HepG2 (cell line): ENCODE data around the gene C16orf86. TPM values are rescaled to one million over a fixed set of nuclear protein-coding genes. Genes with fewer than 3 reads are reported as not detected.

Source experiments
- ATAC-seq: fragments of 200-7000 bp; cut with Tn5 transposase; 3 replicates; pipeline ENCODE4 v1.9.1; 2020; ENCODE audit warnings: mild to moderate bottlenecking, moderate library complexity
- BruUV-seq: library from RNA; stranded (reverse); fragments of 400-500 nt; replicated peaks from 2 replicates; lab custom pipeline; 2021; lab: Mats Ljungman, UMichigan
- CTCF ChIA-PET: fragments of 300-600 bp; formaldehyde crosslinking; extraction: SDS; loops from one replicate; lab custom pipeline; 2021; ENCODE audit warnings: low total read pairs, inconsistent platforms, low intra/inter-chr PET ratio; lab: Yijun Ruan, JAX
- POLR2A ChIA-PET: fragments of 350-600 bp; sonication (Branson Sonifier 250); formaldehyde crosslinking; loops from one replicate; lab custom pipeline; 2020; ENCODE audit warnings: antibody characterized with exemption, inconsistent platforms; lab: Yijun Ruan, JAX
- DNase-seq: peaks from one replicate; pipeline ENCODE4 v3.0.0-alpha.2; 2015; ENCODE audit warnings: low spot score
- FAIRE-seq: peaks from 3 replicates; lab custom pipeline; 2011; peaks lifted over from hg19 to GRCh38; lab: Jason Lieb, UNC
- H2AFZ ChIP-seq: one replicate; pipeline ENCODE4 v1.6.1; 2011; ENCODE audit warnings: low read length, inconsistent platforms
- H3K27ac ChIP-seq: fragments of 300-600 bp; 3 replicates; pipeline ENCODE4 v1.8.0; 2011; ENCODE audit warnings: mixed run types, mild to moderate bottlenecking, mixed read lengths, low read length, inconsistent platforms; ENCODE audit not compliant: insufficient read depth; ENCODE audit errors: extremely low read length
- H3K27me3 ChIP-seq, 2 experiments: fragments of 200-600 bp in 1 of 2; 2 replicates in 1 of 2; 3 replicates in 1 of 2; pipeline versions ENCODE4 v1.6.0 to v1.8.0; 2011; ENCODE audit warnings: low read length in 2 of 2, mild to moderate bottlenecking in 2 of 2, moderate library complexity in 2 of 2, inconsistent platforms in 1 of 2; ENCODE audit not compliant: insufficient read depth in 2 of 2, control insufficient read depth in 1 of 2
- H3K36me3 ChIP-seq, 2 experiments: fragments of 200-600 bp in 1 of 2; replicated peaks in 1 of 2; 2 replicates in 1 of 2; 3 replicates in 1 of 2; pipeline versions ENCODE4 v1.5.1 to v1.8.0; 2011; ENCODE audit warnings: low read length in 2 of 2, inconsistent platforms in 1 of 2; ENCODE audit not compliant: insufficient read depth in 2 of 2, control insufficient read depth in 1 of 2
- H3K4me1 ChIP-seq: 2 replicates; pipeline ENCODE4 v1.5.1; 2012; ENCODE audit warnings: low read length, inconsistent platforms; ENCODE audit not compliant: insufficient read depth
- H3K4me2 ChIP-seq: 2 replicates; pipeline ENCODE4 v1.6.0; 2011; ENCODE audit warnings: low read depth, low read length, inconsistent platforms
- H3K4me3 ChIP-seq, 3 experiments: fragments of 200-600 bp in 1 of 3; sonication (generic), shearing (Covaris generic) in 1 of 3; replicated peaks in 1 of 3; 2 replicates each; pipeline ENCODE4 v1.5.1; 2011 to 2016; ENCODE audit warnings: low read length in 3 of 3, inconsistent platforms in 2 of 3, low read depth in 2 of 3, mild to moderate bottlenecking in 2 of 3, control low read depth in 1 of 3, mixed read lengths in 1 of 3; ENCODE audit not compliant: insufficient read depth in 1 of 3
- H3K79me2 ChIP-seq: one replicate; pipeline ENCODE4 v1.6.1; 2011; ENCODE audit warnings: low read length, inconsistent platforms; ENCODE audit not compliant: insufficient read depth
- H3K9ac ChIP-seq: 2 replicates; pipeline ENCODE4 v1.6.0; 2011; ENCODE audit warnings: mild to moderate bottlenecking, low read depth, low read length, inconsistent platforms; ENCODE audit not compliant: insufficient read depth
- H3K9me3 ChIP-seq: 2 replicates; pipeline ENCODE4 v1.5.1; 2012; ENCODE audit warnings: mild to moderate bottlenecking, low read length
- H4K20me1 ChIP-seq: 2 replicates; pipeline ENCODE4 v1.6.0; 2011; ENCODE audit warnings: inconsistent platforms, mild to moderate bottlenecking, low read length, moderate library complexity; ENCODE audit not compliant: insufficient read depth
- CEBPB ChIP-seq: IDR thresholded peaks from 2 replicates; pipeline ENCODE4 v1.6.1; 2011; ENCODE audit warnings: low read depth, low read length, improper control_type of control experiment, borderline replicate concordance
- FOXC1 ChIP-seq: sonication (generic); formaldehyde crosslinking; IDR thresholded peaks from 2 replicates; pipeline ENCODE4 v1.8.0; 2022; ENCODE audit warnings: mild to moderate bottlenecking, missing genetic modification reagents, borderline replicate concordance
- GLMP ChIP-seq: sonication (generic); formaldehyde crosslinking; IDR thresholded peaks from 2 replicates; pipeline ENCODE4 v1.9.0; 2021; ENCODE audit warnings: missing genetic modification reagents, mild to moderate bottlenecking, borderline replicate concordance
- HNF4A ChIP-seq: sonication (generic); formaldehyde crosslinking; IDR thresholded peaks from 2 replicates; pipeline ENCODE4 v1.4.0; 2020; ENCODE audit warnings: missing genetic modification reagents
- JUNB ChIP-seq: sonication (generic); formaldehyde crosslinking; IDR thresholded peaks from 2 replicates; pipeline ENCODE4 v1.8.0; 2022; ENCODE audit warnings: missing genetic modification reagents, mild to moderate bottlenecking, borderline replicate concordance
- KLF15 ChIP-seq: sonication (generic); formaldehyde crosslinking; IDR thresholded peaks from 2 replicates; pipeline ENCODE4 v1.8.1; 2023; ENCODE audit warnings: borderline replicate concordance, mild to moderate bottlenecking, inconsistent platforms, missing genetic modification reagents, mixed read lengths
- MLX ChIP-seq: IDR thresholded peaks from 2 replicates; pipeline ENCODE4 v1.6.1; 2016
- NFYB ChIP-seq: sonication (generic); formaldehyde crosslinking; IDR thresholded peaks from 2 replicates; pipeline ENCODE4 v1.4.0; 2020; ENCODE audit warnings: missing genetic modification reagents
- NR2F2 ChIP-seq: IDR thresholded peaks from 2 replicates; pipeline ENCODE4 v1.6.1; 2012; ENCODE audit warnings: low read depth, inconsistent platforms, borderline replicate concordance
- PAWR ChIP-seq: sonication (generic); formaldehyde crosslinking; IDR thresholded peaks from 2 replicates; pipeline ENCODE4 v1.4.0; 2020; ENCODE audit warnings: missing genetic modification reagents, mild to moderate bottlenecking, borderline replicate concordance
- PLRG1 ChIP-seq: fragments of 450-650 bp; conservative IDR thresholded peaks from 2 replicates; pipeline ENCODE4 v1.6.1; 2016
- POGZ ChIP-seq: sonication (generic); formaldehyde crosslinking; IDR thresholded peaks from 2 replicates; pipeline ENCODE4 v1.4.0; 2020; ENCODE audit warnings: mild to moderate bottlenecking, missing genetic modification reagents
- RERE ChIP-seq: IDR thresholded peaks from 2 replicates; pipeline ENCODE4 v1.6.1; 2016; ENCODE audit warnings: low read depth, missing genetic modification reagents, missing compliant biosample characterization
- ZFP36L1 ChIP-seq: sonication (generic); formaldehyde crosslinking; IDR thresholded peaks from 2 replicates; pipeline ENCODE4 v1.8.0; 2022; ENCODE audit warnings: mild to moderate bottlenecking, missing genetic modification reagents, moderate library complexity
- ZNF605 ChIP-seq: sonication (generic); formaldehyde crosslinking; IDR thresholded peaks from 2 replicates; pipeline ENCODE4 v1.8.0; 2022; ENCODE audit warnings: mild to moderate bottlenecking, missing genetic modification reagents
- ZNF616 ChIP-seq: sonication (generic); formaldehyde crosslinking; IDR thresholded peaks from 2 replicates; pipeline ENCODE4 v1.5.0; 2020; ENCODE audit warnings: low read depth, mild to moderate bottlenecking, missing genetic modification reagents
- ZNF639 ChIP-seq: conservative IDR thresholded peaks from 2 replicates; pipeline ENCODE4 v1.6.1; 2018; ENCODE audit warnings: missing genetic modification reagents
- ZNF747 ChIP-seq: sonication (generic); formaldehyde crosslinking; IDR thresholded peaks from 2 replicates; pipeline ENCODE4 v1.8.1; 2023; ENCODE audit warnings: missing genetic modification reagents, mild to moderate bottlenecking, borderline replicate concordance
- WGBS: methylation state at CpG from one replicate; pipeline ENCODE4 v1.1.6; 2017; ENCODE audit warnings: low lambda C conversion rate; 5-methylcytosine and 5-hydroxymethylcytosine counted together
- in situ Hi-C: cut with HindIII; loops from 2 replicates; pipeline ENCODE4 v1.10.0; 2017; ENCODE audit warnings: low pct_unique_long_range_greater_than_20kb; ENCODE audit not compliant: extremely low pct_ligation_motif_present
- intact Hi-C: fragments of 100-400 bp; cut with micrococcal nuclease; formaldehyde crosslinking; loops from one replicate; pipeline ENCODE4 v1.10.0; 2022; ENCODE audit not compliant: unreplicated experiment
- polyA plus RNA-seq, 8 experiments: library from polyadenylated mRNA; depleted of rRNA in 3 of 8; stranded (reverse) in 7 of 8; unstranded in 1 of 8; fragments of >200 nt; fragmentation: Illumina TruSeq in 4 of 8; extraction: Trizol in 4 of 8; gene quantifications; 2 replicates each; pipeline versions ENCODE4 v1.2.1 to v1.2.3, GENCODE V29; 2011 to 2016; ENCODE audit warnings: low read depth in 4 of 8, missing spikeins in 1 of 8, mixed read lengths in 1 of 8; ENCODE audit not compliant: insufficient read depth in 1 of 8
- total RNA-seq, 5 experiments: library from RNA; depleted of rRNA; stranded (reverse); fragments of >200 nt; fragmentation: Illumina TruSeq; extraction: Trizol; gene quantifications; 2 replicates each; pipeline ENCODE4 v1.2.3, GENCODE V29; 2016; ENCODE audit warnings: low read depth in 1 of 5

Gene C16orf86
- total and polyA plus RNA-seq, 2 of the 13 experiments (the other 11 are each of a cell fraction or from before 2014, with no cell fraction given) = 1.5 to 3.1 TPM

GRCh38 chr16:67651039-67651438 lies 15.6 kb upstream of the C16orf86 start:
- Histone ChIP-seq H3K4me1 (peaks cover 25% of the 10 kb centered on the region; the same call in 1 of the 2 replicates), H3K79me2 (no peaks in the 10 kb centered on the region), H3K27ac (no peak overlapping the region), H3K4me2 (no peak overlapping the region), H3K9ac (no peak overlapping the region), H3K36me3 (no peaks in the 10 kb centered on the region), H4K20me1 (peaks cover 11% of the 10 kb centered on the region), H3K27me3 (peaks cover 10 to 77% of the 10 kb centered on the region in 2 experiments), H3K4me3 (no peak overlapping the region), H3K9me3 (no peaks in the 10 kb centered on the region), H2AFZ (no peak overlapping the region)
- CTCF ChIA-PET = no interaction called here
- ATAC-seq (no peak), DNase-seq (no peak), FAIRE-seq (no peak)
- in situ Hi-C loops = no loop called here
- BruUV-seq = no TSS peak
- WGBS = 64% methylated on average over 7 of the region's 7 CpGs
- TF ChIP-seq ZNF747 (CRISPR knock-in tag) (no peak), JUNB (CRISPR knock-in tag) (no peak), PLRG1 (no peak), NFYB (CRISPR knock-in tag) (no peak), FOXC1 (CRISPR knock-in tag) (no peak), ZFP36L1 (no peak), MLX (CRISPR knock-in tag) (no peak), POGZ (no peak), ZNF616 (CRISPR knock-in tag) (no peak), PAWR (CRISPR knock-in tag) (no peak), KLF15 (CRISPR knock-in tag) (no peak), NR2F2 (no peak), ZNF605 (no peak), CEBPB (no peak), RERE (CRISPR knock-in tag) (no peak), HNF4A (no peak), ZNF639 (CRISPR knock-in tag) (no peak), GLMP (CRISPR knock-in tag) (no peak)
- intact Hi-C loops = no loop called here
- POLR2A ChIA-PET = interaction anchor here (1.1 to 1.9 kb wide), 2 partner anchors 9 to 15 kb away, joined by 4 to 6 read pairs; partner anchors contain the start of genes ACD, C16orf86 and ENKD1
